SK-N-SH treated with all-trans-retinoic acid at 6 μM for 48 hours (cell line): ENCODE measurements around the gene COL26A1.
"Not testable (repeated sequence)": the region's sequence is repeated elsewhere in the genome, so short reads cannot be mapped to it uniquely, and the experiment has no call there.

ENCODE experiments used
- ATAC-seq: fragments of 200-7000 bp; cut with Tn5 transposase; 3 replicates; pipeline ENCODE4 v1.9.1; 2020; ENCODE audit warnings: mild to moderate bottlenecking, moderate library complexity
- ARNTL ChIP-seq: fragments of 450-650 bp; formaldehyde crosslinking; IDR thresholded peaks from 2 replicates; pipeline ENCODE4 v1.5.0; 2020; ENCODE audit warnings: low read depth, mild to moderate bottlenecking, moderate library complexity, borderline replicate concordance
- BACH2 ChIP-seq: fragments of 250-450 bp; sonication (Bioruptor Pico); IDR thresholded peaks from 2 replicates; pipeline ENCODE4 v1.9.0; 2021; ENCODE audit warnings: mild to moderate bottlenecking, borderline replicate concordance
- CSRNP3 ChIP-seq: fragments of 250-450 bp; sonication (Bioruptor Pico); IDR thresholded peaks from 2 replicates; pipeline ENCODE4 v1.5.1; 2021; ENCODE audit warnings: mild to moderate bottlenecking, moderate library complexity
- ESRRG ChIP-seq: fragments of 250-450 bp; sonication (Bioruptor Pico); IDR thresholded peaks from 2 replicates; pipeline ENCODE4 v1.6.1; 2021; ENCODE audit warnings: mild to moderate bottlenecking
- GLIS3 ChIP-seq: fragments of 250-450 bp; sonication (Bioruptor Pico); IDR thresholded peaks from 2 replicates; pipeline ENCODE4 v1.5.0; 2020; ENCODE audit warnings: mild to moderate bottlenecking, moderate library complexity
- PATZ1 ChIP-seq: fragments of 250-450 bp; sonication (Bioruptor Pico); IDR thresholded peaks from 2 replicates; pipeline ENCODE4 v1.8.0; 2020; ENCODE audit warnings: mild to moderate bottlenecking, moderate library complexity, borderline replicate concordance
- RARB ChIP-seq: fragments of 250-450 bp; sonication (Bioruptor Pico); IDR thresholded peaks from 2 replicates; pipeline ENCODE4 v1.8.0; 2021; ENCODE audit warnings: mild to moderate bottlenecking, moderate library complexity
- SNAI2 ChIP-seq: fragments of 250-450 bp; sonication (Bioruptor Pico); IDR thresholded peaks from 2 replicates; pipeline ENCODE4 v1.5.0; 2020; ENCODE audit warnings: mild to moderate bottlenecking, moderate library complexity
- TCF4 ChIP-seq: fragments of 250-450 bp; sonication (Bioruptor Pico); IDR thresholded peaks from 2 replicates; pipeline ENCODE4 v1.8.0; 2021; ENCODE audit warnings: mild to moderate bottlenecking, moderate library complexity, borderline replicate concordance
- TOX ChIP-seq: fragments of 250-450 bp; sonication (Bioruptor Pico); IDR thresholded peaks from 2 replicates; pipeline ENCODE4 v1.8.0; 2021; ENCODE audit warnings: mild to moderate bottlenecking, moderate library complexity, borderline replicate concordance
- ZC3H10 ChIP-seq: fragments of 250-450 bp; sonication (Bioruptor Pico); IDR thresholded peaks from 2 replicates; pipeline ENCODE4 v1.5.1; 2021; ENCODE audit warnings: mild to moderate bottlenecking, moderate library complexity
- ZFP3 ChIP-seq: fragments of 250-450 bp; sonication (Bioruptor Pico); IDR thresholded peaks from 2 replicates; pipeline ENCODE4 v1.5.0; 2020; ENCODE audit warnings: mild to moderate bottlenecking, moderate library complexity
- ZFP30 ChIP-seq: fragments of 450-650 bp; formaldehyde crosslinking; IDR thresholded peaks from 2 replicates; pipeline ENCODE4 v1.5.0; 2022; ENCODE audit warnings: mild to moderate bottlenecking, moderate library complexity
- ZNF565 ChIP-seq: fragments of 450-650 bp; formaldehyde crosslinking; conservative IDR thresholded peaks from 2 replicates; pipeline ENCODE4 v1.5.0; 2020; ENCODE audit warnings: low read depth, mild to moderate bottlenecking, moderate library complexity
- ZNF70 ChIP-seq: fragments of 450-650 bp; formaldehyde crosslinking; IDR thresholded peaks from 2 replicates; pipeline ENCODE4 v1.5.0; 2020; ENCODE audit warnings: mild to moderate bottlenecking, moderate library complexity
- ZNF8 ChIP-seq: fragments of 450-650 bp; formaldehyde crosslinking; IDR thresholded peaks from 2 replicates; pipeline ENCODE4 v1.5.0; 2020; ENCODE audit warnings: mild to moderate bottlenecking, moderate library complexity
- TF ChIP-seq, protein P1 (sequence below): fragments of 250-450 bp; sonication (Bioruptor Pico); IDR thresholded peaks from 2 replicates; pipeline ENCODE4 v1.8.0; 2021; ENCODE audit warnings: low read depth, mild to moderate bottlenecking, moderate library complexity, borderline replicate concordance

Gene COL26A1

DNA sequence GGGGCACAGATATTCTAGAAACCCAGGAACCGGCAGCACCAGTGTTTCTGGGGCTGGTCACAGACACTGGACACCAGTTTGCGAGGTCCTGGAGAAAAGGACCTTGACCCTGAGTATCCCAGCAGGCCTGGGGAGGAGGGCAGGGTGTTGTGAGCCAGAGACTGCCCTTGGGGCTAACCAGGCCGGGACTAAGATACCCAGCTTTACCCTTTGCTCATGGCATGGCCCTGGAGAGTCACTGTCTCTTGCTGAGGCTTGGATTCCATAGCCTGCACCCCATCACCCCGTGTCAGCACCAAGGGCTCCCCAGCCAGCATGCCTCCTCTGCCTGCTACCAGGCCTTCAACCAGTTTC, 124.4 kb downstream of the COL26A1 start:
- ATAC-seq = peak; percentile 25
- no peak for TF ChIP-seq ZFP30 (CRISPR knock-in tag)
- no peak for TF ChIP-seq SNAI2 (CRISPR knock-in tag)
- TF ChIP-seq, protein P1, sequence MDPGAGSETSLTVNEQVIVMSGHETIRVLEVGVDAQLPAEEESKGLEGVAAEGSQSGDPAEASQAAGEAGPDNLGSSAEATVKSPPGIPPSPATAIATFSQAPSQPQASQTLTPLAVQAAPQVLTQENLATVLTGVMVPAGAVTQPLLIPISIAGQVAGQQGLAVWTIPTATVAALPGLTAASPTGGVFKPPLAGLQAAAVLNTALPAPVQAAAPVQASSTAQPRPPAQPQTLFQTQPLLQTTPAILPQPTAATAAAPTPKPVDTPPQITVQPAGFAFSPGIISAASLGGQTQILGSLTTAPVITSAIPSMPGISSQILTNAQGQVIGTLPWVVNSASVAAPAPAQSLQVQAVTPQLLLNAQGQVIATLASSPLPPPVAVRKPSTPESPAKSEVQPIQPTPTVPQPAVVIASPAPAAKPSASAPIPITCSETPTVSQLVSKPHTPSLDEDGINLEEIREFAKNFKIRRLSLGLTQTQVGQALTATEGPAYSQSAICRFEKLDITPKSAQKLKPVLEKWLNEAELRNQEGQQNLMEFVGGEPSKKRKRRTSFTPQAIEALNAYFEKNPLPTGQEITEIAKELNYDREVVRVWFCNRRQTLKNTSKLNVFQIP (CRISPR knock-in tag) = no peak
- no peak for TF ChIP-seq TCF4 (CRISPR knock-in tag)
- no peak for TF ChIP-seq ZNF70 (CRISPR knock-in tag)
- no peak for TF ChIP-seq ESRRG
- TF ChIP-seq ZNF8 (CRISPR knock-in tag) = no peak
- no peak for TF ChIP-seq GLIS3 (CRISPR knock-in tag)
- no peak for TF ChIP-seq RARB (CRISPR knock-in tag)
- no peak for TF ChIP-seq TOX (CRISPR knock-in tag)
- TF ChIP-seq ZFP3 (CRISPR knock-in tag) = no peak
- TF ChIP-seq CSRNP3 = no peak
- TF ChIP-seq PATZ1 = no peak
- TF ChIP-seq ZNF565 (CRISPR knock-in tag) = no peak
- no peak for TF ChIP-seq BACH2 (CRISPR knock-in tag)

DNA sequence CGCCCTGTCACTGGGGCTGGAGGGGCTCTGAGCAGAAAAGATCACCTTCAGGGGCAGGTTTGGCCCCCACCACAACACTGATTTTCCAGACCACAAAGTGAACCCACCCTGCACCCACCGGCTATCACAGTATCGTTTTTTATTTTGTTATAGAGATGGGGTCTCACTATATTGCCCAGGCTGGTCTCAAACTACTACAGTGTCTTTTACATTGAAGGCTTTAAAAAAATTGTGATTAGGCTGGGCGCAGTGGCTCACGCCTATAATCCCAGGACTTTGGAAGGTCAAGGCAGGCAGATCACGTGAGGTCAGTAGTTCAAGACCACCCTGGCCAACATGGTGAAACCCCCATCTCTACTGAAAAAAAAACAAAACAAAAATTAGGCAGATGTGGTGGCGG, 125.1 kb downstream of the COL26A1 start:
- no peak for ATAC-seq
- TF ChIP-seq, protein P1 (CRISPR knock-in tag) = no peak
- no peak for TF ChIP-seq RARB (CRISPR knock-in tag)
- TF ChIP-seq PATZ1 = no peak
- no peak for TF ChIP-seq ESRRG
- no peak for TF ChIP-seq ZC3H10
- no peak for TF ChIP-seq ZNF8 (CRISPR knock-in tag)
- TF ChIP-seq TCF4 (CRISPR knock-in tag) = no peak
- TF ChIP-seq TOX (CRISPR knock-in tag) = no peak

DNA sequence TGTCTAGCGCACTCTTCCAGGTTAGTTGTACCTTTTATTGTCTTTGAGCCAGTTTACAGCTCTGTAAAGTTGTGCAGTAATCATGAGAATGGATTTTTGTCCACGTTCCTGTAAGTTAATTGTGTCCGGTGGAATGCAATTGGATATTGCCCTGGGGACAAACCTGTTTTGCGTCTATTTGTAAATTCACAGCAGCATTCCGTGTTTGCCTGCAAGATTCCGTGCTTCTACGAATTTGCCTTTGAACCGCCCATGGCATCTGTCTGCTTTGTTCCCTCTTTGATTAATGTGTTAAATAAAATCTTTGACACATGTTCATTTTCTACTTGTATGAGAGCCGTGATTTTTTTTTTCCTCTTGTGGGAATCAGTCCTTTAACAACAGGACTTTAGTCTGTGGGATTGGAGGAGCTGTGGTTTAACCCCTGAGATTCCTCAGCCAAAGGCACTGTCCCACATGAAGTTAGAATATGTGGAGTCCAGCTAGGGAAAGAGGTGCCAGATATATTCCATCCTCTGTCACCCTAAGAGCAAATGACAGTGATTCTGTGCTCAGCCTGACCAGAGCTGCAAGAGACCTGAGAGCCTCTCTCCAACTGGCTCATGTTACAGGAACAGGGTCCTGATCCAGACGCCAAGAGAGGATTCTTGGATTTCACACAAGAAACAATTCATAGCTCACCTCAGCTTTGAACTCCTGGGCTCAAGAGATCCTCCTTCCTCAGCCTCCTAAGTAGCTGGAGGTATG, 126.3 kb downstream of the COL26A1 start:
- TF ChIP-seq TCF4 (CRISPR knock-in tag) (0 out of 2 replicates have a peak, but pooled peaks have one; percentile 24), BACH2 (CRISPR knock-in tag) (no peak), ARNTL (CRISPR knock-in tag) (no peak)
- ATAC-seq = no peak

- ATAC-seq = not testable (repeated sequence)
These were observed 127.8 kb downstream of the COL26A1 start for GRCh38 chr7:101490439-101490838.

GRCh38 chr7:101491442-101491841, 128.8 kb downstream of the COL26A1 start:
- not testable (repeated sequence) for ATAC-seq
